ENCODE data around the gene OPA3.

GRCh38 chr19:45518469-45518826 lies 66.2 kb downstream of the OPA3 start:
- TF ChIP-seq, protein P1, sequence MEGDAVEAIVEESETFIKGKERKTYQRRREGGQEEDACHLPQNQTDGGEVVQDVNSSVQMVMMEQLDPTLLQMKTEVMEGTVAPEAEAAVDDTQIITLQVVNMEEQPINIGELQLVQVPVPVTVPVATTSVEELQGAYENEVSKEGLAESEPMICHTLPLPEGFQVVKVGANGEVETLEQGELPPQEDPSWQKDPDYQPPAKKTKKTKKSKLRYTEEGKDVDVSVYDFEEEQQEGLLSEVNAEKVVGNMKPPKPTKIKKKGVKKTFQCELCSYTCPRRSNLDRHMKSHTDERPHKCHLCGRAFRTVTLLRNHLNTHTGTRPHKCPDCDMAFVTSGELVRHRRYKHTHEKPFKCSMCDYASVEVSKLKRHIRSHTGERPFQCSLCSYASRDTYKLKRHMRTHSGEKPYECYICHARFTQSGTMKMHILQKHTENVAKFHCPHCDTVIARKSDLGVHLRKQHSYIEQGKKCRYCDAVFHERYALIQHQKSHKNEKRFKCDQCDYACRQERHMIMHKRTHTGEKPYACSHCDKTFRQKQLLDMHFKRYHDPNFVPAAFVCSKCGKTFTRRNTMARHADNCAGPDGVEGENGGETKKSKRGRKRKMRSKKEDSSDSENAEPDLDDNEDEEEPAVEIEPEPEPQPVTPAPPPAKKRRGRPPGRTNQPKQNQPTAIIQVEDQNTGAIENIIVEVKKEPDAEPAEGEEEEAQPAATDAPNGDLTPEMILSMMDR (IDR thresholded peaks at IDR 0.05), result no peak
- no peak for TF ChIP-seq ZFX (IDR thresholded peaks at IDR 0.05; ENCODE audit: borderline replicate concordance)

Data from 22Rv1 (cell line).